ENCODE data around the gene INF2.
A peak's percentile ranks its signal among the peaks of the same experiment; 100 is the strongest.
"Not testable (repeated sequence)": the region's sequence is repeated elsewhere in the genome, so short reads cannot be mapped to it uniquely, and the experiment has no call there.

Gene INF2

GRCh38 chr14:104653130-104653920 is 36.1 kb upstream of the INF2 start:
- H3K4me1 Mint-ChIP-seq (ENCODE audit: low read depth): peaks cover 28% of the 10 kb centered on the region
- H3K4me3 Mint-ChIP-seq; H3K9me3 Mint-ChIP-seq; H3K27ac Mint-ChIP-seq; H3K36me3 Mint-ChIP-seq (ENCODE audit: low read depth); H3K27me3 Mint-ChIP-seq: not testable (repeated sequence)

GRCh38 chr14:104654119-104654518 is 35.3 kb upstream of the INF2 start:
- no peak overlapping the region for H3K4me3 Mint-ChIP-seq
- peaks cover 7% of the 10 kb centered on the region for H3K27me3 Mint-ChIP-seq
- peaks cover 4% of the 10 kb centered on the region for H3K36me3 Mint-ChIP-seq (ENCODE audit: low read depth)
- peaks cover 36% of the 10 kb centered on the region for H3K4me1 Mint-ChIP-seq (ENCODE audit: low read depth)
- peaks cover 3% of the 10 kb centered on the region for H3K9me3 Mint-ChIP-seq
- H3K27ac Mint-ChIP-seq: no peak overlapping the region

GRCh38 chr14:104655128-104655848 is 34.1 kb upstream of the INF2 start:
- Mint-ChIP-seq H3K4me3 (no peak overlapping the region), H3K9me3 (peaks cover 3% of the 10 kb centered on the region), H3K27me3 (peaks cover 3% of the 10 kb centered on the region), H3K4me1 (ENCODE audit: low read depth) (peaks cover 38% of the 10 kb centered on the region), H3K36me3 (ENCODE audit: low read depth) (peaks cover 4% of the 10 kb centered on the region), H3K27ac (no peak overlapping the region)

GRCh38 chr14:104656014-104656714 is 33.3 kb upstream of the INF2 start:
- H3K4me1 Mint-ChIP-seq (ENCODE audit: low read depth): peaks cover 47% of the 10 kb centered on the region
- no peak overlapping the region for H3K27ac Mint-ChIP-seq
- peaks cover 9% of the 10 kb centered on the region for H3K27me3 Mint-ChIP-seq
- no peak overlapping the region for H3K4me3 Mint-ChIP-seq
- peaks cover 4% of the 10 kb centered on the region for H3K36me3 Mint-ChIP-seq (ENCODE audit: low read depth)
- peaks cover 3% of the 10 kb centered on the region for H3K9me3 Mint-ChIP-seq

- H3K4me1 Mint-ChIP-seq (ENCODE audit: low read depth): peaks cover 48% of the 10 kb centered on the region
- peaks cover 4% of the 10 kb centered on the region for H3K36me3 Mint-ChIP-seq (ENCODE audit: low read depth)
- peaks cover 3% of the 10 kb centered on the region for H3K9me3 Mint-ChIP-seq
- H3K4me3 Mint-ChIP-seq: no peak overlapping the region
- H3K27me3 Mint-ChIP-seq: peaks cover 14% of the 10 kb centered on the region
- H3K27ac Mint-ChIP-seq: no peak overlapping the region
These were observed 32.3 kb upstream of the INF2 start for GRCh38 chr14:104657101-104657524.

GRCh38 chr14:104657563-104658324 is 31.7 kb upstream of the INF2 start:
- H3K9me3 Mint-ChIP-seq: peaks cover 1% of the 10 kb centered on the region
- H3K4me3 Mint-ChIP-seq: no peak overlapping the region
- peaks cover 51% of the 10 kb centered on the region for H3K4me1 Mint-ChIP-seq (ENCODE audit: low read depth)
- peaks cover 14% of the 10 kb centered on the region for H3K27me3 Mint-ChIP-seq
- H3K27ac Mint-ChIP-seq: peak overlapping the region; percentile 55
- H3K36me3 Mint-ChIP-seq (ENCODE audit: low read depth): peaks cover 2% of the 10 kb centered on the region

- Mint-ChIP-seq H3K27me3 (peaks cover 14% of the 10 kb centered on the region), H3K4me1 (ENCODE audit: low read depth) (peaks cover 51% of the 10 kb centered on the region), H3K27ac (no peak overlapping the region), H3K4me3 (no peak overlapping the region), H3K36me3 (ENCODE audit: low read depth) (no peaks in the 10 kb centered on the region), H3K9me3 (no peaks in the 10 kb centered on the region)
These were observed 31.1 kb upstream of the INF2 start for GRCh38 chr14:104658325-104658712.

- Mint-ChIP-seq H3K27ac (no peak overlapping the region), H3K4me3 (no peak overlapping the region), H3K9me3 (no peaks in the 10 kb centered on the region)
These were observed 30.3 kb upstream of the INF2 start for GRCh38 chr14:104659146-104659545.

GRCh38 chr14:104659764-104660523 is 29.5 kb upstream of the INF2 start:
- Mint-ChIP-seq H3K4me1 (ENCODE audit: low read depth) (peaks cover 54% of the 10 kb centered on the region), H3K27ac (no peak overlapping the region), H3K4me3 (no peak overlapping the region), H3K27me3 (peaks cover 15% of the 10 kb centered on the region), H3K9me3 (no peaks in the 10 kb centered on the region), H3K36me3 (ENCODE audit: low read depth) (no peaks in the 10 kb centered on the region)

More at GRCh38 chr14:104659146-104659545, 30.3 kb upstream of the INF2 start:
- peaks cover 51% of the 10 kb centered on the region for H3K4me1 Mint-ChIP-seq (ENCODE audit: low read depth)
- H3K36me3 Mint-ChIP-seq (ENCODE audit: low read depth): no peaks in the 10 kb centered on the region
- H3K27me3 Mint-ChIP-seq: peaks cover 14% of the 10 kb centered on the region

- H3K4me1 Mint-ChIP-seq (ENCODE audit: low read depth): peaks cover 61% of the 10 kb centered on the region
- H3K36me3 Mint-ChIP-seq (ENCODE audit: low read depth): no peaks in the 10 kb centered on the region
- no peak overlapping the region for H3K27ac Mint-ChIP-seq
- peaks cover 20% of the 10 kb centered on the region for H3K27me3 Mint-ChIP-seq
- H3K4me3 Mint-ChIP-seq: no peak overlapping the region
- no peaks in the 10 kb centered on the region for H3K9me3 Mint-ChIP-seq
These were observed 28.8 kb upstream of the INF2 start for GRCh38 chr14:104660597-104660996.

- no peaks in the 10 kb centered on the region for H3K36me3 Mint-ChIP-seq (ENCODE audit: low read depth)
- H3K9me3 Mint-ChIP-seq: no peaks in the 10 kb centered on the region
- H3K4me3 Mint-ChIP-seq: no peak overlapping the region
- H3K4me1 Mint-ChIP-seq (ENCODE audit: low read depth): peaks cover 63% of the 10 kb centered on the region
- peaks cover 20% of the 10 kb centered on the region for H3K27me3 Mint-ChIP-seq
- no peak overlapping the region for H3K27ac Mint-ChIP-seq
These were observed 28.3 kb upstream of the INF2 start for GRCh38 chr14:104661086-104661485.

- H3K27ac Mint-ChIP-seq; H3K9me3 Mint-ChIP-seq; H3K4me3 Mint-ChIP-seq; H3K36me3 Mint-ChIP-seq (ENCODE audit: low read depth): not testable (repeated sequence)
- H3K4me1 Mint-ChIP-seq (ENCODE audit: low read depth): peaks cover 62% of the 10 kb centered on the region
- H3K27me3 Mint-ChIP-seq: peaks cover 20% of the 10 kb centered on the region
These were observed 27.8 kb upstream of the INF2 start for GRCh38 chr14:104661528-104662157.

GRCh38 chr14:104662472-104662871 is 26.9 kb upstream of the INF2 start:
- H3K4me3 Mint-ChIP-seq; H3K9me3 Mint-ChIP-seq; H3K36me3 Mint-ChIP-seq (ENCODE audit: low read depth); H3K27ac Mint-ChIP-seq: not testable (repeated sequence)
- peaks cover 20% of the 10 kb centered on the region for H3K27me3 Mint-ChIP-seq
- peaks cover 54% of the 10 kb centered on the region for H3K4me1 Mint-ChIP-seq (ENCODE audit: low read depth)
